Neuronal stem cell (in vitro differentiated cells): ENCODE results near the gene KIRREL1.

ENCODE experiments used
- DNase-seq: peaks from one replicate; pipeline ENCODE4 v3.0.0-alpha.2; 2013; ENCODE audit warnings: low spot score
- H2AFZ ChIP-seq: one replicate; pipeline ENCODE4 v1.6.1; 2013; ENCODE audit warnings: mild to moderate bottlenecking, low read length, inconsistent platforms
- H2AK5ac ChIP-seq: 2 replicates; pipeline ENCODE4 v1.6.1; 2013; ENCODE audit warnings: low read depth, mild to moderate bottlenecking, inconsistent platforms, low read length, moderate library complexity, mixed read lengths
- H2BK120ac ChIP-seq: 2 replicates; pipeline ENCODE4 v1.6.1; 2013; ENCODE audit warnings: low read depth, mild to moderate bottlenecking, inconsistent platforms, low read length, moderate library complexity, mixed read lengths
- H2BK12ac ChIP-seq: one replicate; pipeline ENCODE4 v1.6.1; 2013; ENCODE audit warnings: low read length, inconsistent platforms
- H2BK15ac ChIP-seq: 2 replicates; pipeline ENCODE4 v1.6.1; 2013; ENCODE audit warnings: mild to moderate bottlenecking, low read length, inconsistent platforms, mixed read lengths
- H2BK5ac ChIP-seq: one replicate; pipeline ENCODE4 v1.6.1; 2013; ENCODE audit warnings: inconsistent platforms, mild to moderate bottlenecking, low read length, moderate library complexity
- H3K14ac ChIP-seq: one replicate; pipeline ENCODE4 v1.6.1; 2013; ENCODE audit warnings: low read length, inconsistent platforms
- H3K18ac ChIP-seq: 2 replicates; pipeline ENCODE4 v1.6.1; 2013; ENCODE audit warnings: low read length, inconsistent platforms
- H3K23ac ChIP-seq: 2 replicates; pipeline ENCODE4 v1.6.1; 2013; ENCODE audit warnings: low read depth, mild to moderate bottlenecking, mixed read lengths, low read length, inconsistent platforms; ENCODE audit not compliant: poor library complexity
- H3K27ac ChIP-seq: replicated peaks from 3 replicates; pipeline ENCODE4 v1.5.1; 2013; ENCODE audit warnings: low read length, inconsistent platforms
- H3K27me3 ChIP-seq, 3 experiments: 2 replicates each; pipeline ENCODE4 v1.6.1; 2013; ENCODE audit warnings: low read length in 3 of 3, mild to moderate bottlenecking in 2 of 3, inconsistent platforms in 1 of 3, low read depth in 1 of 3, mixed read lengths in 1 of 3, moderate library complexity in 1 of 3; ENCODE audit not compliant: control insufficient read depth in 3 of 3, insufficient read depth in 3 of 3
- H3K36me3 ChIP-seq, 2 donors: replicated peaks in 1 of 2; 2 replicates each; pipeline ENCODE4 v1.6.1; 2013; ENCODE audit warnings: low read length in 2 of 2; ENCODE audit not compliant: control insufficient read depth in 2 of 2, insufficient read depth in 2 of 2
- H3K4ac ChIP-seq: 2 replicates; pipeline ENCODE4 v1.6.1; 2013; ENCODE audit warnings: inconsistent platforms, mild to moderate bottlenecking, low read length, moderate library complexity
- H3K4me1 ChIP-seq, 2 donors: 1 replicate in 1 of 2; 2 replicates in 1 of 2; pipeline ENCODE4 v1.6.1; 2013; ENCODE audit warnings: low read length in 2 of 2, low read depth in 1 of 2; ENCODE audit not compliant: control insufficient read depth in 2 of 2, insufficient read depth in 1 of 2
- H3K4me2 ChIP-seq: one replicate; pipeline ENCODE4 v1.6.1; 2013; ENCODE audit warnings: mild to moderate bottlenecking, low read length, inconsistent platforms; ENCODE audit not compliant: insufficient read depth, poor library complexity, severe bottlenecking
- H3K4me3 ChIP-seq, 2 donors: 2 replicates each; pipeline ENCODE4 v1.5.1; 2013; ENCODE audit warnings: low read length in 2 of 2, mild to moderate bottlenecking in 2 of 2, inconsistent platforms in 1 of 2, moderate library complexity in 1 of 2
- H3K79me1 ChIP-seq: one replicate; pipeline ENCODE4 v1.6.1; 2013; ENCODE audit warnings: low read depth, mild to moderate bottlenecking, inconsistent platforms, low read length, moderate library complexity
- H3K9ac ChIP-seq: one replicate; pipeline ENCODE4 v1.6.1; 2013; ENCODE audit warnings: mild to moderate bottlenecking, low read depth, low read length, inconsistent platforms; ENCODE audit not compliant: poor library complexity
- H3K9me3 ChIP-seq, 2 donors: replicated peaks in 1 of 2; 2 replicates each; pipeline versions ENCODE3 to v1.6.1; 2013; ENCODE audit warnings: low read length in 2 of 2, mild to moderate bottlenecking in 2 of 2, inconsistent platforms in 1 of 2, low read depth in 1 of 2, mixed read lengths in 1 of 2, moderate library complexity in 1 of 2; ENCODE audit not compliant: control insufficient read depth in 2 of 2, insufficient read depth in 1 of 2
- H4K8ac ChIP-seq: one replicate; pipeline ENCODE4 v1.6.1; 2013; ENCODE audit warnings: low read depth, mild to moderate bottlenecking, inconsistent platforms, low read length, moderate library complexity
- H4K91ac ChIP-seq: one replicate; pipeline ENCODE4 v1.6.1; 2013; ENCODE audit warnings: low read length, low read depth, mild to moderate bottlenecking, inconsistent platforms; ENCODE audit not compliant: poor library complexity
- WGBS, 2 donors: extraction: QIAGEN DNeasy Blood & Tissue Kit; methylation state at CpG; one replicate each; pipeline ENCODE4 v1.1.7; 2013; ENCODE audit warnings: missing lambda C conversion rate in 2 of 2, mixed read lengths in 1 of 2; ENCODE audit not compliant: insufficient read length in 2 of 2, insufficient replicate concordance in 1 of 2; ENCODE audit errors: extremely low coverage in 2 of 2; 5-methylcytosine and 5-hydroxymethylcytosine counted together

The KIRREL1 gene

DNA sequence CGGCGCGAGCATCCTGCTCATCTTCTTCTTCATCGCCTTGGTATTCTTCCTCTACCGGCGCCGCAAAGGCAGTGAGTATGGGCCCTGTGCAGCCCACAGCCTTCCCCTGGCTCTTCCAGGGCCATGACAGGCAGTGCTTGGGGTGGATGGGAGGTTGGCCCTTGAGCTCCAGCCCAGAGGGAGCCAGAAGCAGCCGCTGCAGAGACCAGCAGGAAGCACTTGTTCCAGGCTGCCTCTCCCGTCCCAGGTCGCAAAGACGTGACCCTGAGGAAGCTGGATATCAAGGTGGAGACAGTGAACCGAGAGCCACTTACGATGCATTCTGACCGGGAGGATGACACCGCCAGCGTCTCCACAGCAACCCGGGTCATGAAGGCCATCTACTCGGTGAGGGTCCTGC, 99.9 kb downstream of the KIRREL1 start:
- Histone ChIP-seq H2AFZ (no peak overlapping the region), H2BK5ac (no peak overlapping the region), H3K4me1 (no peaks in the 10 kb centered on the region), H3K4ac (no peak overlapping the region), H3K4me3 (no peak overlapping the region), H4K8ac (no peak overlapping the region), H3K23ac (peak overlapping the region; percentile 60), H3K9me3 (no peaks in the 10 kb centered on the region), H3K79me1 (peaks cover 4% of the 10 kb centered on the region), H2BK120ac (no peak overlapping the region), H2BK15ac (no peak overlapping the region), H3K18ac (no peak overlapping the region), H4K91ac (peak overlapping the region; percentile 17), H3K9ac (peak overlapping the region; percentile 38), H3K14ac (no peak overlapping the region), H3K27me3 (no peaks in the 10 kb centered on the region), H2AK5ac (no peak overlapping the region), H2BK12ac (no peak overlapping the region), H3K36me3 (peaks cover 61 to 90% of the 10 kb centered on the region in 2 donors), H3K27ac (no peak overlapping the region), H3K4me2 (no peak overlapping the region)
- no CpG with 5 or more reads among the region's 18 CpGs for WGBS, 2 donors
- no peak for DNase-seq

DNA sequence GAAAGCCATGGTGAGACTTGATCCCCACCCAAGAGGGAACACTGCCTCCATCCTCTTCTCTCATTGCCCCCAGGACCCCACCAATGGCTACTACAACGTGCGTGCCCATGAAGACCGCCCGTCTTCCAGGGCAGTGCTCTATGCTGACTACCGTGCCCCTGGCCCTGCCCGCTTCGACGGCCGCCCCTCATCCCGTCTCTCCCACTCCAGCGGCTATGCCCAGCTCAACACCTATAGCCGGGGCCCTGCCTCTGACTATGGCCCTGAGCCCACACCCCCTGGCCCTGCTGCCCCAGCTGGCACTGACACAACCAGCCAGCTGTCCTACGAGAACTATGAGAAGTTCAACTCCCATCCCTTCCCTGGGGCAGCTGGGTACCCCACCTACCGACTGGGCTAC, 101.1 kb downstream of the KIRREL1 start:
- H4K91ac ChIP-seq = no peak overlapping the region
- no peak overlapping the region for H2BK12ac ChIP-seq
- DNase-seq = no peak
- H3K14ac ChIP-seq = no peak overlapping the region
- H4K8ac ChIP-seq = no peak overlapping the region
- H3K23ac ChIP-seq = no peak overlapping the region
- no peak overlapping the region for H3K9ac ChIP-seq
- no peak overlapping the region for H3K4me3 ChIP-seq
- peaks cover 52 to 80% of the 10 kb centered on the region in 2 donors for H3K36me3 ChIP-seq
- peaks cover 1% of the 10 kb centered on the region for H3K79me1 ChIP-seq
- H3K4ac ChIP-seq = no peak overlapping the region
- H2BK5ac ChIP-seq = no peak overlapping the region
- no peaks in the 10 kb centered on the region for H3K9me3 ChIP-seq
- no CpG with 5 or more reads among the region's 14 CpGs for WGBS, 2 donors
- peaks cover 4 to 6% of the 10 kb centered on the region in 2 donors for H3K4me1 ChIP-seq
- H2AFZ ChIP-seq = no peak overlapping the region
- H3K27me3 ChIP-seq = no peaks in the 10 kb centered on the region
- no peak overlapping the region for H2AK5ac ChIP-seq
- no peak overlapping the region for H3K18ac ChIP-seq
- H2BK120ac ChIP-seq = no peak overlapping the region
- no peak overlapping the region for H2BK15ac ChIP-seq
- no peak overlapping the region for H3K27ac ChIP-seq
- H3K4me2 ChIP-seq = no peak overlapping the region

DNA sequence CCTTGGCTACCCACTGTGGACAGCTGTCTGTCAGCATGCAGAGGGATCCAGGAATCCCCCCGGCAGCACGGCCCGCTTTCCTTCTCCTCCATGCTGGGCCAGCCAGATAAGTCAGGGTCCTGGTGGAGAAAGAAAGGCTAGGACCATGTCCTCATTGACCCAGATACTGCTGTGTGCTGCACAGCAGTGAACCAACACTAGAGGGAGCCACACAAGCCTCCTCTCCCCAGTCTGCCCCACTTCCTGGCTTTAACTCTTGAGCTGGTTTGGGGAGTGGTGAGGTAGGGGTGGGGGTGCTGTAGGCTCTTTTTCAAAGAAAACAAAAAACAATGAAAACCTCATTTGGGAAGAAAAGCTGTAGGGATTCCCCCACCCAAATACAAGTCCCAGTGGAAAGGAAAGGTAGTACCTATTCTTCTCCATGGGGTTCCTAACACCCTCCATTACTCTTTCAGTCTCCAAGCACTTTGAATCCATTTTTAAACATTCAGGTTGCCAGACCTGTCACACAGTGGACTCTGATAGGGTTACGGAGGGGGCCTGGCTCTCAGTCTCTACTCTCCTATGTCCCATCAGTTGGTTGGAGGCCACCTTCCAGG, 102.4 kb downstream of the KIRREL1 start:
- H3K4me2 ChIP-seq = no peak overlapping the region
- no peak overlapping the region for H3K4me3 ChIP-seq
- H3K9me3 ChIP-seq = no peaks in the 10 kb centered on the region
- H3K27me3 ChIP-seq = no peaks in the 10 kb centered on the region
- peaks cover 43 to 67% of the 10 kb centered on the region in 2 donors for H3K36me3 ChIP-seq
- no peak overlapping the region for H2BK120ac ChIP-seq
- H3K4me1 ChIP-seq = peaks cover 4 to 10% of the 10 kb centered on the region in 2 donors
- H4K91ac ChIP-seq = no peak overlapping the region
- WGBS, 2 donors = no CpG with 5 or more reads among the region's 4 CpGs
- no peak overlapping the region for H2BK5ac ChIP-seq
- no peak overlapping the region for H3K4ac ChIP-seq
- H3K9ac ChIP-seq = peak overlapping the region; percentile 27
- H3K23ac ChIP-seq = peak overlapping the region; percentile 34
- no peak overlapping the region for H4K8ac ChIP-seq
- H2AFZ ChIP-seq = no peak overlapping the region
- H3K18ac ChIP-seq = no peak overlapping the region
- no peaks in the 10 kb centered on the region for H3K79me1 ChIP-seq
- no peak overlapping the region for H3K14ac ChIP-seq
- no peak overlapping the region for H3K27ac ChIP-seq
- no peak for DNase-seq
- H2BK12ac ChIP-seq = no peak overlapping the region
- H2AK5ac ChIP-seq = no peak overlapping the region
- no peak overlapping the region for H2BK15ac ChIP-seq

DNA sequence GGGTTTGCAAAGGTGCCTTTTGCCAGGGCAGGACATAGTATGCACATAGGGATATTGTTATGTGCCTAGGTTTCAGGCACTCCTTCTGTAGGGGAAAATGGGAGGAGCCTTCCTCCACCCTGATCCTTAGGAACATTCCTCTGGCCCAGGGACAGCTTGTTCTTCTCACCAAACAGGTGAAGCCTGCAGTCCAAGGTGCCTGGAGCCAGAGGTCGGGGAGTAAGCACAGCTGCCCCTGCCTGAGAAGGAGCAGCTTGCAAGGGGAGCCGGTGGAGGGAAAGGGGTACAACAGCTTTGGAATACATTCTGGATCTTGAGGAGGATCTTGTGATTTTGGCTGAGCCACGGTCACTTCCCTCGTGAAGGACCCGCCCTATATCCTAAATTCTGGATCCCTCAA, 104.8 kb downstream of the KIRREL1 start:
- Histone ChIP-seq H2BK15ac (no peak overlapping the region), H3K4ac (no peak overlapping the region), H2BK120ac (no peak overlapping the region), H3K14ac (no peak overlapping the region), H3K4me3 (no peak overlapping the region), H2BK12ac (no peak overlapping the region), H3K9me3 (no peaks in the 10 kb centered on the region), H2AK5ac (no peak overlapping the region), H4K91ac (no peak overlapping the region), H3K4me1 (peaks cover 14 to 19% of the 10 kb centered on the region in 2 donors), H3K23ac (no peak overlapping the region), H3K18ac (peak overlapping the region; percentile 2), H3K36me3 (peaks cover 25 to 45% of the 10 kb centered on the region in 2 donors), H2AFZ (no peak overlapping the region), H2BK5ac (no peak overlapping the region), H3K4me2 (no peak overlapping the region), H3K27ac (no peak overlapping the region), H3K27me3 (no peaks in the 10 kb centered on the region), H3K9ac (no peak overlapping the region), H3K79me1 (no peaks in the 10 kb centered on the region), H4K8ac (no peak overlapping the region)
- no peak for DNase-seq
- WGBS, 2 donors = no CpG with 5 or more reads among the region's 5 CpGs
